Pancreas (tissue), 10 donors: ENCODE results near the gene CCDC138. TPM values are rescaled to one million over a fixed set of nuclear protein-coding genes. Genes with fewer than 3 reads are reported as not detected.

Experiments used
- ATAC-seq, 4 donors: fragments of 200-7000 bp; cut with Tn5 transposase; one replicate each; pipeline versions ENCODE4 v1.8.0 to v1.9.1; 2020; ENCODE audit warnings: mild to moderate bottlenecking in 4 of 4, moderate library complexity in 4 of 4
- DNase-seq, 6 donors: peaks; one replicate each; pipeline ENCODE4 v3.0.0-alpha.2; 2020
- FAIRE-seq: peaks from 2 replicates; lab custom pipeline; 2012; peaks lifted over from hg19 to GRCh38; lab: Jason Lieb, UNC
- H3K27ac ChIP-seq, 4 donors: fragments of 200-600 bp; sonication (generic); 1 replicate in 3 of 4; 2 replicates in 1 of 4; pipeline versions ENCODE4 v1.5.0 to v1.8.0; 2020
- H3K27me3 ChIP-seq, 4 donors: fragments of 200-600 bp; one replicate each; pipeline ENCODE4 v1.8.0; 2021
- H3K36me3 ChIP-seq, 3 donors: fragments of 200-600 bp; sonication (generic) in 1 of 3; one replicate each; pipeline versions ENCODE4 v1.5.0 to v1.8.0; 2020 to 2021
- H3K4me1 ChIP-seq, 3 donors: fragments of 200-600 bp; one replicate each; pipeline ENCODE4 v1.8.0; 2021
- H3K4me3 ChIP-seq, 4 donors: fragments of 200-600 bp; sonication (generic) in 2 of 4; one replicate each; pipeline versions ENCODE4 v1.5.0 to v1.8.0; 2020 to 2021
- H3K9me3 ChIP-seq, 4 donors: fragments of 200-600 bp; one replicate each; pipeline ENCODE4 v1.8.0; 2021
- CTCF ChIP-seq, 4 donors: fragments of 200-600 bp; sonication (generic) in 3 of 4; IDR thresholded peaks; one replicate each; pipeline versions ENCODE4 v1.5.0 to v1.8.0; 2021; ENCODE audit warnings: antibody characterized with exemption in 4 of 4
- WGBS, 2 donors: extraction: QIAGEN DNeasy Blood & Tissue Kit; methylation state at CpG; one replicate each; pipeline ENCODE4 v1.1.7; 2013; 5-methylcytosine and 5-hydroxymethylcytosine counted together
- intact Hi-C, 3 donors: fragments of 100-400 bp; cut with DNase I; formaldehyde crosslinking; loops; one replicate each; pipeline versions ENCODE4 v1.11.1 to v1.14.2; 2022
- polyA plus RNA-seq, 2 donors: library from polyadenylated mRNA; stranded (reverse); fragments of 200-250 nt; gene quantifications; one replicate each; pipeline ENCODE4 v1.2.3, GENCODE V29; 2013
- total RNA-seq, 6 donors: library from RNA; stranded (reverse); fragmentation: NEBNext Ultra II Directional in 4 of 6; extraction: Animal tissue kit (Norgen Biotek cat#: 25700) in 4 of 6; gene quantifications; one replicate each; pipeline versions ENCODE4 v1.2.1 to v1.2.4, GENCODE V29; 2021 to 2023
- donor health status: healthy with polysubstance abuse.
- donor health status: DM: no; HTN: no; CAD: no; lungs with moderate emphysema.
- donor health status: DM: no; HTN: no; CAD: no.
- donor health status: control.
- donor health status: control.
- donor health status: Bipolar disorder and iron deficiency.
- donor health status: DM: yes; HTN: yes; CAD: no.
- donor health status: DM: no; HTN: no; CAD: no.
- donor health status: DM: no; HTN: no; CAD: no.
- donor health status: DM: yes; HTN: yes; CAD: no.

Gene CCDC138
- total and polyA plus RNA-seq, 8 donors: 0.72 to 2.0 (median 1.6) TPM

- Histone ChIP-seq H3K4me1 (no peaks in the 10 kb centered on the region), H3K9me3 (no peaks in the 10 kb centered on the region), H3K36me3 (no peaks in the 10 kb centered on the region), H3K27ac (no peak overlapping the region), H3K4me3 (no peak overlapping the region), H3K27me3 (no peaks in the 10 kb centered on the region)
- intact Hi-C loops: no loop called here
- no peak for DNase-seq
- no peak for TF ChIP-seq CTCF (IDR thresholded peaks at IDR 0.05)
- no peak for FAIRE-seq
- WGBS, 2 donors: 49 to 52% methylated on average over 5 of the region's 5 CpGs
- ATAC-seq: no peak
Measured at GRCh38 chr2:108917526-108917925, 131.0 kb downstream of the CCDC138 start.

- Histone ChIP-seq H3K27ac (no peak overlapping the region), H3K27me3 (no peaks in the 10 kb centered on the region), H3K9me3 (no peaks in the 10 kb centered on the region), H3K4me1 (no peaks in the 10 kb centered on the region), H3K36me3 (no peaks in the 10 kb centered on the region), H3K4me3 (no peak overlapping the region)
- FAIRE-seq (no peak), DNase-seq (no peak), ATAC-seq (no peak)
- 74 to 86% methylated on average over 15 of the region's 15 CpGs for WGBS, 2 donors
- TF ChIP-seq CTCF (IDR thresholded peaks at IDR 0.05): no peak
- intact Hi-C loops: no loop called here
Measured at GRCh38 chr2:108918156-108918874, 131.7 kb downstream of the CCDC138 start.

GRCh38 chr2:108918941-108919341, 132.4 kb downstream of the CCDC138 start:
- Histone ChIP-seq H3K27ac (no peak overlapping the region), H3K9me3 (no peaks in the 10 kb centered on the region), H3K36me3 (no peaks in the 10 kb centered on the region), H3K27me3 (no peaks in the 10 kb centered on the region), H3K4me1 (no peaks in the 10 kb centered on the region), H3K4me3 (no peak overlapping the region)
- intact Hi-C loops: no loop called here
- no peak for FAIRE-seq
- 81 to 87% methylated on average over 14 of the region's 14 CpGs for WGBS, 2 donors
- ATAC-seq: no peak
- no peak for TF ChIP-seq CTCF (IDR thresholded peaks at IDR 0.05)
- no peak for DNase-seq

GRCh38 chr2:108919571-108920373, 133.2 kb downstream of the CCDC138 start:
- Histone ChIP-seq H3K4me1 (no peaks in the 10 kb centered on the region), H3K9me3 (no peaks in the 10 kb centered on the region), H3K36me3 (no peaks in the 10 kb centered on the region), H3K4me3 (no peak overlapping the region), H3K27me3 (no peaks in the 10 kb centered on the region), H3K27ac (no peak overlapping the region)
- no peak for FAIRE-seq
- DNase-seq: peak in 1 of 6 donors; percentile 43
- intact Hi-C loops: no loop called here
- ATAC-seq: no peak
- WGBS, 2 donors: 77 to 83% methylated on average over 19 of the region's 19 CpGs
- TF ChIP-seq CTCF (IDR thresholded peaks at IDR 0.05): no peak
